ENCODE measurements around the gene BCL11B.

The BCL11B gene

DNA sequence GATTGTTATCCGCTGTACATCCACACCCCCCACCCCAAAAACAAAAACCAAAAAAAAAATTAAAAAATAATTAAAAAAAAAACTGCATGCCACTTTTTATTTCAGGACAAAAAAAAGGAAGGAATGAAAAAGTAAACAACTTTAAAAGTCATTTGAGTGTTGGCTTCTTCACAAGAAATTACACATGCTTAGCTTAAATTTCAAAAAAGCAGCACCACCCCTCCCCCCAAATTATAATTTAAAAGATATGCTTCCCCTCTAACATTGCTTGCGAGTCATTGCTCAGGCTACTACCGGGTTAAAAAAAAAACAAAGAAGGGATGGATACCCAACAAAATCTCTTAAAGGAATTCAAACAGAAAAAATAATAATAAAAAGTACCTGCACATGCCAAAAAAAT, 98.5 kb downstream of the BCL11B start:
- Histone ChIP-seq H3K36me3 (no peaks in the 10 kb centered on the region), H3K4me3 (ENCODE audit: low read depth, low read length) (no peak overlapping the region), H3K4me1 (no peaks in the 10 kb centered on the region), H3K27me3 (no peaks in the 10 kb centered on the region; the same call in 1 of the 2 replicates), H3K9me3 (no peaks in the 10 kb centered on the region)
- TF ChIP-seq, protein P1, sequence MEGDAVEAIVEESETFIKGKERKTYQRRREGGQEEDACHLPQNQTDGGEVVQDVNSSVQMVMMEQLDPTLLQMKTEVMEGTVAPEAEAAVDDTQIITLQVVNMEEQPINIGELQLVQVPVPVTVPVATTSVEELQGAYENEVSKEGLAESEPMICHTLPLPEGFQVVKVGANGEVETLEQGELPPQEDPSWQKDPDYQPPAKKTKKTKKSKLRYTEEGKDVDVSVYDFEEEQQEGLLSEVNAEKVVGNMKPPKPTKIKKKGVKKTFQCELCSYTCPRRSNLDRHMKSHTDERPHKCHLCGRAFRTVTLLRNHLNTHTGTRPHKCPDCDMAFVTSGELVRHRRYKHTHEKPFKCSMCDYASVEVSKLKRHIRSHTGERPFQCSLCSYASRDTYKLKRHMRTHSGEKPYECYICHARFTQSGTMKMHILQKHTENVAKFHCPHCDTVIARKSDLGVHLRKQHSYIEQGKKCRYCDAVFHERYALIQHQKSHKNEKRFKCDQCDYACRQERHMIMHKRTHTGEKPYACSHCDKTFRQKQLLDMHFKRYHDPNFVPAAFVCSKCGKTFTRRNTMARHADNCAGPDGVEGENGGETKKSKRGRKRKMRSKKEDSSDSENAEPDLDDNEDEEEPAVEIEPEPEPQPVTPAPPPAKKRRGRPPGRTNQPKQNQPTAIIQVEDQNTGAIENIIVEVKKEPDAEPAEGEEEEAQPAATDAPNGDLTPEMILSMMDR (IDR thresholded peaks at IDR 0.05; ENCODE audit: low read depth, low read length) = no peak
- DNase-seq = no peak

DNA sequence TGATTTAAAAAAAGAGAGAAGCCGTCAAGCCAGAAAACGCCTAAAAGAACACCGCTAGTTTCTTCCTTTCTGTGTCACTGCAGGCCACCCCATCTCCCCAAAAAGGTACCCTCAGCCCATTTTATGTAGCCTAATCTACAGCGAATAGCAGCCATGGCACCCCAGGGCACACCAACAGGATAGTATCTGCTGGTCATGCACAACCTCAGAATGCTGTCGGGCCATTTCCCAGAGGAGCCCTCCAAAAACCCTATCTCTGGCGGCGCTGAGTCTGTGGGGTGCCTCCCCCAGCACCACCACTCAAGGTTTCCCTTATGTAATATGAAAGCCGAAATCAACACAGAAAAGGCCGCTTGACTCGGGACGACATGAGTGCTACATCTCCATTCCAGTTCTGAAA, 98.9 kb downstream of the BCL11B start:
- Histone ChIP-seq H3K4me1 (no peaks in the 10 kb centered on the region), H3K27me3 (no peaks in the 10 kb centered on the region; the same call in 1 of the 2 replicates), H3K4me3 (ENCODE audit: low read depth, low read length) (no peak overlapping the region), H3K9me3 (no peaks in the 10 kb centered on the region), H3K36me3 (no peaks in the 10 kb centered on the region)
- no peak for DNase-seq
- TF ChIP-seq, protein P1 (IDR thresholded peaks at IDR 0.05; ENCODE audit: low read depth, low read length) = no peak

DNA sequence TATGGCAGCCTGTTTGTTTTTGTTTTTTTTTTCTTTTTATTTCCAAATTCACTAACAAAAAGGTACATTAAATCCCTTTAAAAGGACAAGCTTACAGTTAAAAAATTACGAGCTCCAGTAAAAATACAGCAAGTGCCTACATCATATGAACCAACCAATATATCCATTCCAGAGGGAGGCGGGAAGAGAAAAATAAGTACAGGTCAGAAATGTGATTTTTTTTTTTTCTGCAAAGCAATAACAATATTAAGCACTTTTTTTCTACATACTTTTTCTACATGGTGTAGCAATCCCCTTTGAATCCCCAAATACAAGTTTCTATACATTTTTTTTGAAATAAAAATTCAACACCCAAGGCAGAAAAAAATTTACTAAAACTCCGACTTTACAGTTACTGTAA, 100.6 kb downstream of the BCL11B start:
- H3K4me3 ChIP-seq (ENCODE audit: low read depth, low read length) = no peak overlapping the region
- DNase-seq = no peak
- TF ChIP-seq, protein P1 (IDR thresholded peaks at IDR 0.05; ENCODE audit: low read depth, low read length) = no peak
- no peaks in the 10 kb centered on the region for H3K4me1 ChIP-seq
- no peaks in the 10 kb centered on the region for H3K9me3 ChIP-seq
- no peaks in the 10 kb centered on the region for H3K36me3 ChIP-seq
- no peaks in the 10 kb centered on the region; the same call in 1 of the 2 replicates for H3K27me3 ChIP-seq

DNA sequence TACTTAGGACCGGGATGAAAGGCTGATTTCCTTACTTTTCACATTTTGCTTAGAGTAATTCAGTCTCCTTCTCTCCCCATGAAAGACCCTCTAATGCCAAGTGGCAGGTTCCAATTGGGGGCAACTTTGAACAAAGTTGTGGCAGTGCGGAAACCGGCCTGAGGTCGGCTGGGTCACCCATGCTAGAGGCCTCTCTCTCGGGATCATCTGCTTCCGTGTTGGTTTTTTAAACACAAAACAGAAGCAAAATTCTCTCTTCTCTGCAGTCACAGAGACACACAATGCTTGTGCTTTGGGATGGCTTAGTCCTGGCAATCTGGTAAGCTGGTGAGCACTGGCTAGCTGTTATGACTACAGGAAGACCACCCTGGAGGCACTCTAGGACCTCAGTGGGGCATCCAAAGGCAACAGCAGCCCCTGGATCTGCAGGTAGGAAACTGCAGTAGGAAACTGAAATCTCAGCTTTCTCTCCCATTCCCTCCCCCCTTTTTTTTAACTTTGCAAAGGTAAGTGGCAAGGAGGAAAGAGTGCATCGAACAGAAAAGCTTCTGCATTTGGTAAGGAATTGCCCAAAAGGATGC, 102.1 kb downstream of the BCL11B start:
- no peaks in the 10 kb centered on the region for H3K4me1 ChIP-seq
- no peak for DNase-seq
- H3K4me3 ChIP-seq (ENCODE audit: low read depth, low read length) = no peak overlapping the region
- H3K36me3 ChIP-seq = no peaks in the 10 kb centered on the region
- H3K9me3 ChIP-seq = no peaks in the 10 kb centered on the region
- H3K27me3 ChIP-seq = no peaks in the 10 kb centered on the region; the same call in 1 of the 2 replicates
- TF ChIP-seq, protein P1 (IDR thresholded peaks at IDR 0.05; ENCODE audit: low read depth, low read length) = no peak

DNA sequence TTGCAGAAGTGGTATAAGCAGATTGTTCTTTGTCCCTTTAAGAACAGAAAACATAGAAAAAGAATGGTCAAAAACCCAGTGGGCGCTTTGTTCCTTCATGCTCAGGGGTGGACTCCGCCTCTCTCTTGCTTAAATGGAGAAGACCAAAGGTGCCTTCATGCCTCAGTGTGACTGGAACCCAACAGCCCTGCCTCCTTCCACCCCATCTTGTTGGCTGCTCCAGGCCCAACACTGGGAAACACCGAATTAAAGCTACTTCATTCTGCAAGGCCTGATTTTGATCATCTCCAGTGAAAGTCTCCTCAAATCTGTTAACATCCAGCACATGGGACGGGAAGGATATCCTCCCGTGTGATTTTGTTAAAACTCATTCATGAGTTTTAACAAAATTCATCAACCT, 103.7 kb downstream of the BCL11B start:
- no peak for DNase-seq
- Histone ChIP-seq H3K27me3 (no peaks in the 10 kb centered on the region; the same call in 1 of the 2 replicates), H3K4me1 (no peaks in the 10 kb centered on the region), H3K9me3 (no peaks in the 10 kb centered on the region), H3K36me3 (no peaks in the 10 kb centered on the region), H3K4me3 (ENCODE audit: low read depth, low read length) (no peak overlapping the region)
- TF ChIP-seq, protein P1 (IDR thresholded peaks at IDR 0.05; ENCODE audit: low read depth, low read length) = no peak

DNA sequence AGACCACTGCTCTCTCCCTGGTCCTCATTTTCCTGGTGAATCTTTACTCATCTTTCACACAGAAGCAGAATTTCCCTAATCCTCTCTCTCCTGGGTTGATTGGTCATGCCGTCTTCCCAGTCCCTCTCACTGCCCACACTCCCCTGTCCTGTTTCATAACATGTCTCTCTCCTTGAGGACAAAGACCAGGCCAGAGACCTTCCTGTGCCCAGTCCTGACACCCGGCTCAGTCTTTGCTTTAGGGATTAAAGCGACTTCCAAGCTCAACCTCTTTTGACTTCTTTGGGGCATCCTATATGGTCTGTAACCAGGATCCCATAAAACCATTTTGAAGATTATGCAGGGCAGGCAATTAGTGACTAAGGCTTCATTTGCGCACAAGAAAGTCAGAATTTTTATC, 105.5 kb downstream of the BCL11B start:
- Histone ChIP-seq H3K9me3 (no peaks in the 10 kb centered on the region), H3K4me3 (ENCODE audit: low read depth, low read length) (no peak overlapping the region), H3K27me3 (no peaks in the 10 kb centered on the region; the same call in 1 of the 2 replicates), H3K4me1 (no peaks in the 10 kb centered on the region), H3K36me3 (no peaks in the 10 kb centered on the region)
- TF ChIP-seq, protein P1 (IDR thresholded peaks at IDR 0.05; ENCODE audit: low read depth, low read length) = no peak
- DNase-seq = no peak
